WTC11 (cell line): ENCODE measurements around the gene SDHA. TPM values are rescaled to one million over a fixed set of nuclear protein-coding genes. Genes with fewer than 3 reads are reported as not detected.

ENCODE experiments used
- ATAC-seq: fragments of 200-7000 bp; cut with Tn5 transposase; 2 replicates; pipeline ENCODE4 v1.10.0; 2021; ENCODE audit warnings: mild to moderate bottlenecking, moderate library complexity
- CTCF ChIA-PET: fragments of 300-600 bp; sonication (Branson Sonifier 250); formaldehyde crosslinking; loops from one replicate; lab custom pipeline; 2021; ENCODE audit warnings: antibody characterized with exemption; lab: Charles Lee
- POLR2A ChIA-PET: fragments of 350-600 bp; sonication (Branson Sonifier 250); formaldehyde crosslinking; loops from one replicate; lab custom pipeline; 2021; ENCODE audit warnings: antibody characterized with exemption; lab: Charles Lee
- DNase-seq: peaks from one replicate; pipeline ENCODE4 v3.0.0; 2021; ENCODE audit warnings: low spot score
- H3K27ac Mint-ChIP-seq: 2 replicates; pipeline ENCODE4 v1.8.0; 2021; ENCODE audit warnings: mixed read lengths
- H3K27me3 Mint-ChIP-seq: 2 replicates; pipeline ENCODE4 v1.8.0; 2021; ENCODE audit warnings: low read depth, mild to moderate bottlenecking, moderate library complexity, mixed read lengths
- H3K36me3 Mint-ChIP-seq: 2 replicates; pipeline ENCODE4 v1.8.0; 2021; ENCODE audit warnings: mixed read lengths
- H3K4me1 Mint-ChIP-seq: 2 replicates; pipeline ENCODE4 v1.8.0; 2022; ENCODE audit warnings: mixed read lengths
- H3K4me3 Mint-ChIP-seq: 2 replicates; pipeline ENCODE4 v1.8.0; 2021; ENCODE audit warnings: mild to moderate bottlenecking, moderate library complexity, mixed read lengths
- H3K9me3 Mint-ChIP-seq: 2 replicates; pipeline ENCODE4 v1.8.0; 2021; ENCODE audit warnings: mixed read lengths
- CREB1 ChIP-seq: sonication (generic); formaldehyde crosslinking; IDR thresholded peaks from 2 replicates; pipeline ENCODE4 v1.8.0; 2023; ENCODE audit warnings: mild to moderate bottlenecking, missing genetic modification reagents
- E2F5 ChIP-seq: sonication (generic); formaldehyde crosslinking; IDR thresholded peaks from 2 replicates; pipeline ENCODE4 v1.8.1; 2022; ENCODE audit warnings: mild to moderate bottlenecking, moderate library complexity, missing genetic modification reagents
- ERG ChIP-seq: fragments of 250-450 bp; sonication (Bioruptor Pico); IDR thresholded peaks from 2 replicates; pipeline ENCODE4 v1.8.0; 2021; ENCODE audit warnings: mild to moderate bottlenecking
- FOXJ3 ChIP-seq: sonication (generic); formaldehyde crosslinking; IDR thresholded peaks from 2 replicates; pipeline ENCODE4 v1.9.0; 2021; ENCODE audit warnings: missing genetic modification reagents, mild to moderate bottlenecking, borderline replicate concordance
- HMGXB4 ChIP-seq: sonication (generic); formaldehyde crosslinking; IDR thresholded peaks from 2 replicates; pipeline ENCODE4 v1.8.1; 2023; ENCODE audit warnings: mild to moderate bottlenecking, moderate library complexity, missing genetic modification reagents
- KAT7 ChIP-seq: sonication (generic); formaldehyde crosslinking; IDR thresholded peaks from 2 replicates; pipeline ENCODE4 v1.8.1; 2023; ENCODE audit warnings: missing genetic modification reagents, mild to moderate bottlenecking, borderline replicate concordance
- MXD4 ChIP-seq: fragments of 250-450 bp; sonication (Bioruptor Pico); IDR thresholded peaks from 2 replicates; pipeline ENCODE4 v1.8.0; 2021; ENCODE audit warnings: mild to moderate bottlenecking, moderate library complexity, borderline replicate concordance
- NFATC4 ChIP-seq: fragments of 250-450 bp; sonication (Bioruptor Pico); IDR thresholded peaks from 2 replicates; pipeline ENCODE4 v1.9.0; 2021; ENCODE audit warnings: mild to moderate bottlenecking
- RORB ChIP-seq: fragments of 250-450 bp; sonication (Bioruptor Pico); IDR thresholded peaks from 2 replicates; pipeline ENCODE4 v1.9.0; 2021; ENCODE audit warnings: mild to moderate bottlenecking
- SOX15 ChIP-seq: fragments of 250-450 bp; sonication (Bioruptor Pico); IDR thresholded peaks from 2 replicates; pipeline ENCODE4 v1.9.0; 2021; ENCODE audit warnings: mild to moderate bottlenecking
- SP1 ChIP-seq: sonication (generic); formaldehyde crosslinking; conservative IDR thresholded peaks from 2 replicates; pipeline ENCODE4 v1.8.1; 2022; ENCODE audit warnings: missing genetic modification reagents
- TEAD4 ChIP-seq: sonication (generic); formaldehyde crosslinking; IDR thresholded peaks from 2 replicates; pipeline ENCODE4 v1.8.0; 2022; ENCODE audit warnings: mild to moderate bottlenecking, missing genetic modification reagents
- TP53 ChIP-seq: sonication (generic); formaldehyde crosslinking; IDR thresholded peaks from 2 replicates; pipeline ENCODE4 v1.8.1; 2023; ENCODE audit warnings: mild to moderate bottlenecking, missing genetic modification reagents
- ZNF138 ChIP-seq: sonication (generic); formaldehyde crosslinking; conservative IDR thresholded peaks from 2 replicates; pipeline ENCODE4 v1.8.1; 2022; ENCODE audit warnings: mild to moderate bottlenecking, moderate library complexity, missing genetic modification reagents
- ZNF263 ChIP-seq: sonication (generic); formaldehyde crosslinking; IDR thresholded peaks from 2 replicates; pipeline ENCODE4 v1.8.1; 2022; ENCODE audit warnings: low read depth, mild to moderate bottlenecking, moderate library complexity, missing genetic modification reagents
- ZNF317 ChIP-seq: sonication (generic); formaldehyde crosslinking; IDR thresholded peaks from 2 replicates; pipeline ENCODE4 v1.8.1; 2023; ENCODE audit warnings: low read depth, mild to moderate bottlenecking, moderate library complexity, missing genetic modification reagents, borderline replicate concordance
- total RNA-seq: library from RNA; stranded (reverse); gene quantifications from 3 replicates; pipeline ENCODE4 v1.2.3, GENCODE V29; 2021
- TF ChIP-seq, protein P1 (sequence below): fragments of 250-450 bp; sonication (Bioruptor Pico); IDR thresholded peaks from 2 replicates; pipeline ENCODE4 v1.9.0; 2021; ENCODE audit warnings: moderate library complexity, mild to moderate bottlenecking, inconsistent platforms, borderline replicate concordance
- TF ChIP-seq, protein P2 (sequence below): sonication (generic); formaldehyde crosslinking; IDR thresholded peaks from 2 replicates; pipeline ENCODE4 v1.8.0; 2022; ENCODE audit warnings: mild to moderate bottlenecking, missing genetic modification reagents
- TF ChIP-seq, protein P3 (sequence below): sonication (generic); formaldehyde crosslinking; conservative IDR thresholded peaks from 2 replicates; pipeline ENCODE4 v1.8.1; 2022; ENCODE audit warnings: mild to moderate bottlenecking, missing genetic modification reagents
- TF ChIP-seq, protein P4 (sequence below): sonication (generic); formaldehyde crosslinking; IDR thresholded peaks from 2 replicates; pipeline ENCODE4 v1.8.0; 2023; ENCODE audit warnings: missing genetic modification reagents, mild to moderate bottlenecking, borderline replicate concordance

The SDHA gene
- total RNA-seq, 1 experiment from 2014 or later, result 145 TPM

- H3K36me3 Mint-ChIP-seq, result no peaks in the 10 kb centered on the region
- no peaks in the 10 kb centered on the region for H3K9me3 Mint-ChIP-seq
- H3K27ac Mint-ChIP-seq, result no peak within 1 kb of the TSS
- CTCF ChIA-PET, result interaction anchor here (0.8 to 1.2 kb wide), 3 partner anchors 9 to 137 kb away, joined by 3 read pairs; no protein-coding TSS in a partner anchor
- TF ChIP-seq MXD4 (CRISPR knock-in tag) (no peak), RORB (no peak), HMGXB4 (CRISPR knock-in tag) (no peak), TP53 (CRISPR knock-in tag) (no peak), NFATC4 (no peak), SOX15 (CRISPR knock-in tag) (no peak), FOXJ3 (CRISPR knock-in tag) (no peak), ZNF263 (CRISPR knock-in tag) (no peak), TEAD4 (CRISPR knock-in tag) (no peak), SP1 (CRISPR knock-in tag) (no peak), E2F5 (no peak), ZNF138 (CRISPR knock-in tag) (no peak), KAT7 (CRISPR knock-in tag) (no peak), CREB1 (CRISPR knock-in tag) (no peak), ERG (no peak), ZNF317 (CRISPR knock-in tag) (no peak)
- TF ChIP-seq, protein P1, sequence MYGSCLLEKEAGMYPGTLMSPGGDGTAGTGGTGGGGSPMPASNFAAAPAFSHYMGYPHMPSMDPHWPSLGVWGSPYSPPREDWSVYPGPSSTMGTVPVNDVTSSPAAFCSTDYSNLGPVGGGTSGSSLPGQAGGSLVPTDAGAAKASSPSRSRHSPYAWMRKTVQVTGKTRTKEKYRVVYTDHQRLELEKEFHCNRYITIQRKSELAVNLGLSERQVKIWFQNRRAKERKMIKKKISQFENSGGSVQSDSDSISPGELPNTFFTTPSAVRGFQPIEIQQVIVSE (CRISPR knock-in tag), result no peak
- TF ChIP-seq, protein P2, sequence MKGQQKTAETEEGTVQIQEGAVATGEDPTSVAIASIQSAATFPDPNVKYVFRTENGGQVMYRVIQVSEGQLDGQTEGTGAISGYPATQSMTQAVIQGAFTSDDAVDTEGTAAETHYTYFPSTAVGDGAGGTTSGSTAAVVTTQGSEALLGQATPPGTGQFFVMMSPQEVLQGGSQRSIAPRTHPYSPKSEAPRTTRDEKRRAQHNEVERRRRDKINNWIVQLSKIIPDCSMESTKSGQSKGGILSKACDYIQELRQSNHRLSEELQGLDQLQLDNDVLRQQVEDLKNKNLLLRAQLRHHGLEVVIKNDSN (CRISPR knock-in tag), result no peak
- TF ChIP-seq, protein P3, sequence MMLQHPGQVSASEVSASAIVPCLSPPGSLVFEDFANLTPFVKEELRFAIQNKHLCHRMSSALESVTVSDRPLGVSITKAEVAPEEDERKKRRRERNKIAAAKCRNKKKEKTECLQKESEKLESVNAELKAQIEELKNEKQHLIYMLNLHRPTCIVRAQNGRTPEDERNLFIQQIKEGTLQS, result no peak
- TF ChIP-seq, protein P4, sequence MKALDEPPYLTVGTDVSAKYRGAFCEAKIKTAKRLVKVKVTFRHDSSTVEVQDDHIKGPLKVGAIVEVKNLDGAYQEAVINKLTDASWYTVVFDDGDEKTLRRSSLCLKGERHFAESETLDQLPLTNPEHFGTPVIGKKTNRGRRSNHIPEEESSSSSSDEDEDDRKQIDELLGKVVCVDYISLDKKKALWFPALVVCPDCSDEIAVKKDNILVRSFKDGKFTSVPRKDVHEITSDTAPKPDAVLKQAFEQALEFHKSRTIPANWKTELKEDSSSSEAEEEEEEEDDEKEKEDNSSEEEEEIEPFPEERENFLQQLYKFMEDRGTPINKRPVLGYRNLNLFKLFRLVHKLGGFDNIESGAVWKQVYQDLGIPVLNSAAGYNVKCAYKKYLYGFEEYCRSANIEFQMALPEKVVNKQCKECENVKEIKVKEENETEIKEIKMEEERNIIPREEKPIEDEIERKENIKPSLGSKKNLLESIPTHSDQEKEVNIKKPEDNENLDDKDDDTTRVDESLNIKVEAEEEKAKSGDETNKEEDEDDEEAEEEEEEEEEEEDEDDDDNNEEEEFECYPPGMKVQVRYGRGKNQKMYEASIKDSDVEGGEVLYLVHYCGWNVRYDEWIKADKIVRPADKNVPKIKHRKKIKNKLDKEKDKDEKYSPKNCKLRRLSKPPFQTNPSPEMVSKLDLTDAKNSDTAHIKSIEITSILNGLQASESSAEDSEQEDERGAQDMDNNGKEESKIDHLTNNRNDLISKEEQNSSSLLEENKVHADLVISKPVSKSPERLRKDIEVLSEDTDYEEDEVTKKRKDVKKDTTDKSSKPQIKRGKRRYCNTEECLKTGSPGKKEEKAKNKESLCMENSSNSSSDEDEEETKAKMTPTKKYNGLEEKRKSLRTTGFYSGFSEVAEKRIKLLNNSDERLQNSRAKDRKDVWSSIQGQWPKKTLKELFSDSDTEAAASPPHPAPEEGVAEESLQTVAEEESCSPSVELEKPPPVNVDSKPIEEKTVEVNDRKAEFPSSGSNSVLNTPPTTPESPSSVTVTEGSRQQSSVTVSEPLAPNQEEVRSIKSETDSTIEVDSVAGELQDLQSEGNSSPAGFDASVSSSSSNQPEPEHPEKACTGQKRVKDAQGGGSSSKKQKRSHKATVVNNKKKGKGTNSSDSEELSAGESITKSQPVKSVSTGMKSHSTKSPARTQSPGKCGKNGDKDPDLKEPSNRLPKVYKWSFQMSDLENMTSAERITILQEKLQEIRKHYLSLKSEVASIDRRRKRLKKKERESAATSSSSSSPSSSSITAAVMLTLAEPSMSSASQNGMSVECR (CRISPR knock-in tag), result no peak
- TF ChIP-seq, all 79 proteins: peak for 0
- POLR2A ChIA-PET, result no interaction called here
- no peak for DNase-seq
- ATAC-seq, result no peak
- no peaks in the 10 kb centered on the region; the same call in 1 of the 2 replicates for H3K27me3 Mint-ChIP-seq
- no peak within 1 kb of the TSS for H3K4me3 Mint-ChIP-seq
- peaks cover 8% of the 10 kb centered on the region for H3K4me1 Mint-ChIP-seq
Observed at GRCh38 chr5:191036-191948, 26.8 kb upstream of the SDHA start, which contains the start of gene LRRC14B. LRRC14B (plus strand) TSS chr5:191495; CDS start chr5:191539, 44 bp downstream.
